Endothelial cell of umbilical vein (primary cell): ENCODE data around the gene OR51G2.

ENCODE experiments used
- EZH2 ChIP-seq: IDR thresholded peaks from 2 replicates; pipeline ENCODE4 v1.6.1; 2012; ENCODE audit warnings: borderline replicate concordance, low read depth, mild to moderate bottlenecking, moderate library complexity, low read length, inconsistent platforms; ENCODE audit not compliant: severe bottlenecking
- FOS ChIP-seq: IDR thresholded peaks from 2 replicates; pipeline ENCODE4 v1.6.1; 2011; ENCODE audit warnings: mild to moderate bottlenecking, low read length, moderate library complexity, borderline replicate concordance; ENCODE audit not compliant: insufficient read depth
- JUN ChIP-seq: IDR thresholded peaks from 2 replicates; pipeline ENCODE4 v1.6.1; 2011; ENCODE audit warnings: borderline replicate concordance, low read depth; ENCODE audit not compliant: insufficient read length, insufficient read depth
- MYC ChIP-seq: IDR thresholded peaks from one replicate; pipeline ENCODE4 v1.6.1; 2011; ENCODE audit warnings: mild to moderate bottlenecking, low read depth, low read length
- POLR2A ChIP-seq: IDR thresholded peaks from 2 replicates; pipeline ENCODE4 v1.6.1; 2012; ENCODE audit warnings: low read depth, mild to moderate bottlenecking, control low read depth, low read length
- POLR2AphosphoS5 ChIP-seq: IDR thresholded peaks from 2 replicates; pipeline ENCODE4 v1.6.1; 2012; ENCODE audit warnings: low read depth, mild to moderate bottlenecking, control low read depth, low read length, moderate library complexity; ENCODE audit not compliant: insufficient read depth
- TF ChIP-seq, protein P1 (sequence below), 2 donors: IDR thresholded peaks; 1 replicate in 1 of 2; 2 replicates in 1 of 2; pipeline ENCODE4 v1.5.1; 2011; ENCODE audit warnings: low read length in 2 of 2, mild to moderate bottlenecking in 2 of 2, moderate library complexity in 2 of 2, control low read depth in 1 of 2, inconsistent platforms in 1 of 2, low read depth in 1 of 2; ENCODE audit not compliant: insufficient read depth in 1 of 2; ENCODE audit errors: extremely low read depth in 1 of 2
- TF ChIP-seq, protein P2 (sequence below): IDR thresholded peaks from 2 replicates; pipeline ENCODE4 v1.6.1; 2011; ENCODE audit not compliant: insufficient read depth, insufficient read length

DNA sequence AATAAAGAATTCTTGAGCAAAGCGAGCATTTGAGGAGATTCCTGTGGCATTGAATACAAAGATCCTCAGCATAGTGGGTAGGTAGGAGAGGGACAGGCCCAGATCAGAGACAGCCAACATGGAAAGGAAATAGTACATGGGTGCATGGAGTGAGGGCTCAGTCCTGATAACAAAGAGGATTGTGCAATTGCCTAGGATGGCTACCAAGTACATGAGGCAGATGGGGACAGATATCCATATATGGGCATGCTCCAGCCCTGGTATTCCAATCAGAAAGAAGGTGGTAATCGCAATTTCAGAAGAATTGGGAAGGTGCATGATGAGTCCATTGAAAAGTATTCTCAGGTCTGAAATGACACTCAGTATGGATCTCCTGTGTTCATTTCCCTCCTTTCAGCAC, 28.9 kb downstream of the OR51G2 start:
- TF ChIP-seq, protein P1, sequence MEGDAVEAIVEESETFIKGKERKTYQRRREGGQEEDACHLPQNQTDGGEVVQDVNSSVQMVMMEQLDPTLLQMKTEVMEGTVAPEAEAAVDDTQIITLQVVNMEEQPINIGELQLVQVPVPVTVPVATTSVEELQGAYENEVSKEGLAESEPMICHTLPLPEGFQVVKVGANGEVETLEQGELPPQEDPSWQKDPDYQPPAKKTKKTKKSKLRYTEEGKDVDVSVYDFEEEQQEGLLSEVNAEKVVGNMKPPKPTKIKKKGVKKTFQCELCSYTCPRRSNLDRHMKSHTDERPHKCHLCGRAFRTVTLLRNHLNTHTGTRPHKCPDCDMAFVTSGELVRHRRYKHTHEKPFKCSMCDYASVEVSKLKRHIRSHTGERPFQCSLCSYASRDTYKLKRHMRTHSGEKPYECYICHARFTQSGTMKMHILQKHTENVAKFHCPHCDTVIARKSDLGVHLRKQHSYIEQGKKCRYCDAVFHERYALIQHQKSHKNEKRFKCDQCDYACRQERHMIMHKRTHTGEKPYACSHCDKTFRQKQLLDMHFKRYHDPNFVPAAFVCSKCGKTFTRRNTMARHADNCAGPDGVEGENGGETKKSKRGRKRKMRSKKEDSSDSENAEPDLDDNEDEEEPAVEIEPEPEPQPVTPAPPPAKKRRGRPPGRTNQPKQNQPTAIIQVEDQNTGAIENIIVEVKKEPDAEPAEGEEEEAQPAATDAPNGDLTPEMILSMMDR (IDR thresholded peaks at IDR 0.05; ENCODE audit: extremely low read depth in 1 of 2, insufficient read depth in 1 of 2, low read depth in 1 of 2, low read length in 2 of 2), result no peak
- TF ChIP-seq POLR2A, result no peak
- no peak for TF ChIP-seq JUN
- no peak for TF ChIP-seq EZH2
- no peak for TF ChIP-seq POLR2AphosphoS5
- TF ChIP-seq MYC, result no peak
- no peak for TF ChIP-seq FOS
- TF ChIP-seq, protein P2, sequence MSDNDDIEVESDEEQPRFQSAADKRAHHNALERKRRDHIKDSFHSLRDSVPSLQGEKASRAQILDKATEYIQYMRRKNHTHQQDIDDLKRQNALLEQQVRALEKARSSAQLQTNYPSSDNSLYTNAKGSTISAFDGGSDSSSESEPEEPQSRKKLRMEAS, result no peak
